ENCODE data around the gene NEK6. TPM values are rescaled to one million over a fixed set of nuclear protein-coding genes. Genes with fewer than 3 reads are reported as not detected.

NEK6 gene
- total RNA-seq, 1 experiment from 2014 or later = 21.1 TPM

DNA sequence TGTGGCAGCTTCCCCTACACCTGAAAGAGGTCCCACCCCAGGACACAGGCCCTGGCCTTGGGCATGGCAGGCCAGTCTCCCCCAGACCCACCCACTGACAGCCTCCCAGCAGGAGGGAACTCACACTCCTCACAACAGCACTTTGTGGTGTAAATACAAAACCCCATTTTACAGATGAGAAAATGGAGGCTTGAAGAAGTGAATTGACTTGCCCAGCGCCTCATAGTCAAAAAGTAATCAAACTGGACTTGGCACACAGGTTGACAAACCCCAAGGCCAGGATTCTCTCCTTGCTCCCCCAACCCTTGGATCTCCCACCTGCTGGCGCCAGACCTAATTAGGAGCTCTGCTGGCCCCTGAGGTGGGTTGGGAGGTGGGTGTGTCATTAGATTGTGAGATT is 29.2 kb upstream of the NEK6 start:
- Histone ChIP-seq H2AFZ (ENCODE audit: low read length) (no peak overlapping the region), H3K27ac (ENCODE audit: low read length) (no peak overlapping the region), H3K4me2 (ENCODE audit: low read length) (no peak overlapping the region), H3K36me3 (ENCODE audit: low read depth, low read length) (no peaks in the 10 kb centered on the region), H3K9me2 (replicated peaks; ENCODE audit: low read length) (no peaks in the 10 kb centered on the region), H3F3A (ENCODE audit: low read length, unreplicated experiment) (no peaks in the 10 kb centered on the region), H3K79me2 (ENCODE audit: low read length) (no peaks in the 10 kb centered on the region), H3K4me1 (ENCODE audit: insufficient read depth, low read length) (peaks cover 7% of the 10 kb centered on the region), H3K9me3 (ENCODE audit: low read length) (no peaks in the 10 kb centered on the region), H3K27me3 (ENCODE audit: low read length) (no peaks in the 10 kb centered on the region), H3K9ac (ENCODE audit: low read length) (no peak overlapping the region), H4K20me1 (ENCODE audit: low read length) (no peaks in the 10 kb centered on the region), H3K4me3 (ENCODE audit: low read length) (no peak overlapping the region)
- no TSS peak for BruUV-seq (replicated peaks)
- TF ChIP-seq EZH2phosphoT487 (IDR thresholded peaks at IDR 0.05; ENCODE audit: borderline replicate concordance, low read length) (no peak), EZH2 (IDR thresholded peaks at IDR 0.05; ENCODE audit: low read length, unreplicated experiment) (no peak)
- TF ChIP-seq, protein P1, sequence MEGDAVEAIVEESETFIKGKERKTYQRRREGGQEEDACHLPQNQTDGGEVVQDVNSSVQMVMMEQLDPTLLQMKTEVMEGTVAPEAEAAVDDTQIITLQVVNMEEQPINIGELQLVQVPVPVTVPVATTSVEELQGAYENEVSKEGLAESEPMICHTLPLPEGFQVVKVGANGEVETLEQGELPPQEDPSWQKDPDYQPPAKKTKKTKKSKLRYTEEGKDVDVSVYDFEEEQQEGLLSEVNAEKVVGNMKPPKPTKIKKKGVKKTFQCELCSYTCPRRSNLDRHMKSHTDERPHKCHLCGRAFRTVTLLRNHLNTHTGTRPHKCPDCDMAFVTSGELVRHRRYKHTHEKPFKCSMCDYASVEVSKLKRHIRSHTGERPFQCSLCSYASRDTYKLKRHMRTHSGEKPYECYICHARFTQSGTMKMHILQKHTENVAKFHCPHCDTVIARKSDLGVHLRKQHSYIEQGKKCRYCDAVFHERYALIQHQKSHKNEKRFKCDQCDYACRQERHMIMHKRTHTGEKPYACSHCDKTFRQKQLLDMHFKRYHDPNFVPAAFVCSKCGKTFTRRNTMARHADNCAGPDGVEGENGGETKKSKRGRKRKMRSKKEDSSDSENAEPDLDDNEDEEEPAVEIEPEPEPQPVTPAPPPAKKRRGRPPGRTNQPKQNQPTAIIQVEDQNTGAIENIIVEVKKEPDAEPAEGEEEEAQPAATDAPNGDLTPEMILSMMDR (conservative IDR thresholded peaks at IDR 0.05; ENCODE audit: low read depth, low read length) = no peak
- ChIA-PET POLR2A (ENCODE audit: unreplicated experiment) (no interaction called here), CTCF (no interaction called here)
- intact Hi-C loops (cut with micrococcal nuclease) = no loop called here
- DNase-seq (no peak), ATAC-seq (no peak)

DNA sequence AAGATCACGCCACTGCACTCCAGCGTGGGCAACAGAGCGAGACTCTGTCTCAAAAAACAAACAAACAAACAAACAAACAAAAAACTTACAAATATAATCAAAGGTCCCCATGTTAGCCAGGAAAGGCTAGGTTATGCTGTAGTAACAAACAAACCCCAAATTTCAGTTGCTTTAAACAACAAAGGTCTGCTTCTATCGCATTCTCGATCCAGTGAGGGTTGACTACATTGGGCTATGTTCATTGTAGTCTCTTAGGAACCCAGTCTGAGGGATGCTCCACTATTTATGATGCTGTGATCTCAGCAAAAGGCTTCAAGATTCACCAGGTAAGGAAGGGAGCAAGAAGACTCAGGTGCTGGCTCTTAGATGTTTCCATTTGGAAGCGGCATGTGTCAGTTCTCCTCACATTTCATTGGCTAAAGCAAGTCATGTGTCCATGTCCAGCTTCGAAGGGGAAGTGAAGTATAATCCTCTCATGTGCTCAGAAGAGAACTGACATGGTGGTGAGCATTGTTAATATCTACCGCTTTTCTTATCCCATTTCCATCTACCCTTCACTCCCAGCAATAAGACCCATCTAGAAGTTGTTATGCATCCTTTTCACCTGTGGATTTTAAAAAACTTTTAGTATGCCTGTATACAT is 26.5 kb upstream of the NEK6 start:
- TF ChIP-seq, protein P1 (conservative IDR thresholded peaks at IDR 0.05; ENCODE audit: low read depth, low read length) = no peak
- no peak for TF ChIP-seq EZH2phosphoT487 (IDR thresholded peaks at IDR 0.05; ENCODE audit: borderline replicate concordance, low read length)
- TF ChIP-seq EZH2 (IDR thresholded peaks at IDR 0.05; ENCODE audit: low read length, unreplicated experiment) = no peak
- Histone ChIP-seq H2AFZ (ENCODE audit: low read length) (no peak overlapping the region), H3K4me1 (ENCODE audit: insufficient read depth, low read length) (no peaks in the 10 kb centered on the region), H3K4me3 (ENCODE audit: low read length) (no peak overlapping the region), H3K27ac (ENCODE audit: low read length) (no peak overlapping the region), H3K79me2 (ENCODE audit: low read length) (no peaks in the 10 kb centered on the region), H3F3A (ENCODE audit: low read length, unreplicated experiment) (no peaks in the 10 kb centered on the region), H3K9me2 (replicated peaks; ENCODE audit: low read length) (no peaks in the 10 kb centered on the region), H3K9me3 (ENCODE audit: low read length) (no peaks in the 10 kb centered on the region), H3K4me2 (ENCODE audit: low read length) (no peak overlapping the region), H3K27me3 (ENCODE audit: low read length) (no peaks in the 10 kb centered on the region), H3K36me3 (ENCODE audit: low read depth, low read length) (no peaks in the 10 kb centered on the region), H3K9ac (ENCODE audit: low read length) (no peak overlapping the region), H4K20me1 (ENCODE audit: low read length) (no peaks in the 10 kb centered on the region)
- ChIA-PET POLR2A (ENCODE audit: unreplicated experiment) (no interaction called here), CTCF (interaction anchor here (0.6 kb wide), 1 partner anchor 363 kb away, joined by 3 read pairs; no protein-coding TSS in a partner anchor)
- DNase-seq (no peak), ATAC-seq (no peak)
- BruUV-seq (replicated peaks) = no TSS peak
- intact Hi-C loops (cut with micrococcal nuclease) = no loop called here

DNA sequence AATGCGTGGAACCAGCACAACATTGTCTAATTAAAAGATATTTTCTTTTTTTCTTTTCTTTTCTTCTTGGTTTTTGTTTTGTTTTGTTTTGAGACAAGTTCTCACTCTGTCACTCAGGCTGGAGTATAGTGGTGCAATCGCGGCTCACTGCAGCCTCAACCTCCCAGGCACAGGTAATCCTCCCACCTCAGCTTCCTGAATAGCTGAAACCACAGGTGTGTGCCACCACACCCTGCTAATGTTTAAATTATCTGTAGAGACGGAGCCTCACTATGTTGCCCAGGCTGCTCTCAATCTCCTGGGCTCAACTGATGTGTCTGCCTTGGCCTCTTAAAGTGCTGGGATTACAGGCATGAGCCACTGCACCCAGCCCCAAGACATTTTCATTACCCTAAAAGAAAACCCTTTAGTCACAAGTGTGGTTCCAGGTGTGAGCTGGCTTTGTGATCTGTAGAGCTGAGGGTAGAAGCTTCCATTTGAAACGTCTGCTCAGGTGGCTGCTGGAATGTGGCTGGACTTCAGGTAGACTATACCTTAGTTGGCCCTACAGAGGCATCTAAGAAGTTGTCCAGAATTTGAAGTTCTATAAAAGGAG is 19.1 kb upstream of the NEK6 start:
- Histone ChIP-seq H3K27me3 (ENCODE audit: low read length) (no peaks in the 10 kb centered on the region), H3K9me2 (replicated peaks; ENCODE audit: low read length) (no peaks in the 10 kb centered on the region), H3F3A (ENCODE audit: low read length, unreplicated experiment) (no peaks in the 10 kb centered on the region), H3K4me1 (ENCODE audit: insufficient read depth, low read length) (no peaks in the 10 kb centered on the region), H3K79me2 (ENCODE audit: low read length) (no peaks in the 10 kb centered on the region), H2AFZ (ENCODE audit: low read length) (no peak overlapping the region), H3K9me3 (ENCODE audit: low read length) (no peaks in the 10 kb centered on the region), H3K27ac (ENCODE audit: low read length) (no peak overlapping the region), H3K9ac (ENCODE audit: low read length) (no peak overlapping the region), H3K4me2 (ENCODE audit: low read length) (no peak overlapping the region), H3K36me3 (ENCODE audit: low read depth, low read length) (no peaks in the 10 kb centered on the region), H4K20me1 (ENCODE audit: low read length) (no peaks in the 10 kb centered on the region), H3K4me3 (ENCODE audit: low read length) (no peak overlapping the region)
- DNase-seq (no peak), ATAC-seq (no peak)
- intact Hi-C loops (cut with micrococcal nuclease) = no loop called here
- no TSS peak for BruUV-seq (replicated peaks)
- ChIA-PET POLR2A (ENCODE audit: unreplicated experiment) (no interaction called here), CTCF (no interaction called here)
- TF ChIP-seq, protein P1 (conservative IDR thresholded peaks at IDR 0.05; ENCODE audit: low read depth, low read length) = no peak
- no peak for TF ChIP-seq EZH2phosphoT487 (IDR thresholded peaks at IDR 0.05; ENCODE audit: borderline replicate concordance, low read length)
- TF ChIP-seq EZH2 (IDR thresholded peaks at IDR 0.05; ENCODE audit: low read length, unreplicated experiment) = no peak
